Adrenal gland (tissue), 12 donors: ENCODE measurements around the gene AGAP1. TPM values are rescaled to one million over a fixed set of nuclear protein-coding genes. Genes with fewer than 3 reads are reported as not detected.

Source experiments
- DNase-seq, 7 donors: peaks; one replicate each; pipeline ENCODE4 v3.0.0-alpha.2; 2019 to 2020
- H3K27ac ChIP-seq, 5 donors: fragments of 200-600 bp; sonication (generic) in 4 of 5; 1 replicate in 3 of 5; 2 replicates in 2 of 5; pipeline versions ENCODE4 v1.5.1 to v1.8.0; 2016 to 2020; ENCODE audit warnings: mild to moderate bottlenecking in 1 of 5
- H3K27me3 ChIP-seq: fragments of 200-600 bp; 2 replicates; pipeline ENCODE4 v1.8.0; 2021
- H3K36me3 ChIP-seq, 2 donors: fragments of 200-600 bp; replicated peaks in 1 of 2; 1 replicate in 1 of 2; 2 replicates in 1 of 2; pipeline versions ENCODE4 v1.5.1 to v1.8.0; 2018 to 2022
- H3K4me1 ChIP-seq, 2 donors: fragments of 200-600 bp; replicated peaks in 1 of 2; 1 replicate in 1 of 2; 2 replicates in 1 of 2; pipeline versions ENCODE4 v1.5.1 to v1.8.0; 2018 to 2021
- H3K4me3 ChIP-seq, 4 donors: fragments of 200-600 bp; sonication (generic) in 3 of 4; one replicate each; pipeline ENCODE4 v1.5.1; 2016 to 2018
- H3K9me3 ChIP-seq, 3 donors: fragments of 200-600 bp; sonication (generic) in 1 of 3; replicated peaks in 1 of 3; 1 replicate in 2 of 3; 2 replicates in 1 of 3; pipeline versions ENCODE4 v1.5.1 to v1.8.0; 2016 to 2021
- POLR2A ChIP-seq, 2 donors: fragments of 450-650 bp; IDR thresholded peaks; one replicate each; pipeline ENCODE4 v1.6.1; 2017; ENCODE audit warnings: antibody characterized with exemption in 2 of 2, mild to moderate bottlenecking in 2 of 2, moderate library complexity in 1 of 2
- WGBS, 4 donors: extraction: QIAGEN DNeasy Blood & Tissue Kit in 2 of 4; methylation state at CpG; one replicate each; pipeline versions ENCODE4 v1.1.5 to v1.1.7; 2013 to 2017; 5-methylcytosine and 5-hydroxymethylcytosine counted together
- intact Hi-C, 2 donors: fragments of 100-400 bp; cut with DNase I; formaldehyde crosslinking; loops; one replicate each; pipeline versions ENCODE4 v1.14.1 to v1.15.0; 2022 to 2023
- polyA plus RNA-seq, 3 donors: library from polyadenylated mRNA; stranded (reverse); fragments of 200-250 nt in 2 of 3; fragments of 350-450 nt in 1 of 3; fragmentation: Illumina TruSeq in 1 of 3; extraction: RNeasy Lipid Tissue Mini Kit (QIAGEN cat#74804) in 1 of 3; gene quantifications; one replicate each; pipeline ENCODE4 v1.2.3, GENCODE V29; 2013 to 2014
- total RNA-seq, 9 donors: library from RNA; depleted of rRNA in 4 of 9; stranded (reverse); fragments of >200 nt in 4 of 9; fragments of 120-200 nt in 1 of 9; fragmentation: NEBNext Ultra II Directional in 1 of 9; extraction: Animal tissue kit (Norgen Biotek cat#: 25700) in 1 of 9; gene quantifications; one replicate each; pipeline versions ENCODE4 v1.1.0 to v1.2.4, GENCODE V29; 2013 to 2023
- TF ChIP-seq, protein P1 (sequence below), 6 experiments: fragments of 450-650 bp in 4 of 6; fragments of 200-600 bp in 2 of 6; sonication (generic) in 1 of 6; IDR thresholded peaks; 1 replicate in 5 of 6; 2 replicates in 1 of 6; pipeline versions ENCODE4 v1.5.1 to v1.8.0; 2016 to 2021; ENCODE audit warnings: antibody characterized with exemption in 6 of 6, mild to moderate bottlenecking in 2 of 6, moderate library complexity in 1 of 6
- donor health status: healthy with polysubstance abuse.
- donor health status: Bipolar disorder and iron deficiency.
- donor health status: DM: yes; HTN: yes; CAD: no.
- donor health status: DM: no; HTN: no; CAD: no.
- donor health status: DM: no; HTN: no; CAD: no.
- donor health status: DM: yes; HTN: yes; CAD: no.

The AGAP1 gene
- total and polyA plus RNA-seq, 12 donors = 5.3 to 29.6 (median 17.7) TPM

- intact Hi-C loops = no loop called here
- no peak for DNase-seq
- 60 to 65% (median 63%) methylated on average over 4 of the region's 4 CpGs for WGBS, 4 donors
- H3K4me1 ChIP-seq = no peaks in the 10 kb centered on the region
- TF ChIP-seq, protein P1, sequence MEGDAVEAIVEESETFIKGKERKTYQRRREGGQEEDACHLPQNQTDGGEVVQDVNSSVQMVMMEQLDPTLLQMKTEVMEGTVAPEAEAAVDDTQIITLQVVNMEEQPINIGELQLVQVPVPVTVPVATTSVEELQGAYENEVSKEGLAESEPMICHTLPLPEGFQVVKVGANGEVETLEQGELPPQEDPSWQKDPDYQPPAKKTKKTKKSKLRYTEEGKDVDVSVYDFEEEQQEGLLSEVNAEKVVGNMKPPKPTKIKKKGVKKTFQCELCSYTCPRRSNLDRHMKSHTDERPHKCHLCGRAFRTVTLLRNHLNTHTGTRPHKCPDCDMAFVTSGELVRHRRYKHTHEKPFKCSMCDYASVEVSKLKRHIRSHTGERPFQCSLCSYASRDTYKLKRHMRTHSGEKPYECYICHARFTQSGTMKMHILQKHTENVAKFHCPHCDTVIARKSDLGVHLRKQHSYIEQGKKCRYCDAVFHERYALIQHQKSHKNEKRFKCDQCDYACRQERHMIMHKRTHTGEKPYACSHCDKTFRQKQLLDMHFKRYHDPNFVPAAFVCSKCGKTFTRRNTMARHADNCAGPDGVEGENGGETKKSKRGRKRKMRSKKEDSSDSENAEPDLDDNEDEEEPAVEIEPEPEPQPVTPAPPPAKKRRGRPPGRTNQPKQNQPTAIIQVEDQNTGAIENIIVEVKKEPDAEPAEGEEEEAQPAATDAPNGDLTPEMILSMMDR (IDR thresholded peaks at IDR 0.05) = no peak
- TF ChIP-seq POLR2A (IDR thresholded peaks at IDR 0.05) = no peak
- H3K36me3 ChIP-seq = no peaks in the 10 kb centered on the region
- no peaks in the 10 kb centered on the region for H3K9me3 ChIP-seq
- no peak overlapping the region for H3K27ac ChIP-seq
- H3K4me3 ChIP-seq = no peak overlapping the region
- H3K27me3 ChIP-seq = no peaks in the 10 kb centered on the region
These were observed 10.5 kb upstream of the AGAP1 start for GRCh38 chr2:235483313-235483712.

GRCh38 chr2:235485362-235485761, 8.5 kb upstream of the AGAP1 start:
- no peak overlapping the region for H3K27ac ChIP-seq
- H3K27me3 ChIP-seq = no peaks in the 10 kb centered on the region
- TF ChIP-seq, protein P1 (IDR thresholded peaks at IDR 0.05) = no peak
- TF ChIP-seq POLR2A (IDR thresholded peaks at IDR 0.05) = no peak
- no peaks in the 10 kb centered on the region for H3K4me1 ChIP-seq
- DNase-seq = no peak
- 67 to 87% (median 73%) methylated on average over 5 of the region's 5 CpGs for WGBS, 4 donors
- intact Hi-C loops = no loop called here
- no peak overlapping the region for H3K4me3 ChIP-seq
- H3K36me3 ChIP-seq = no peaks in the 10 kb centered on the region
- no peaks in the 10 kb centered on the region for H3K9me3 ChIP-seq

DNA sequence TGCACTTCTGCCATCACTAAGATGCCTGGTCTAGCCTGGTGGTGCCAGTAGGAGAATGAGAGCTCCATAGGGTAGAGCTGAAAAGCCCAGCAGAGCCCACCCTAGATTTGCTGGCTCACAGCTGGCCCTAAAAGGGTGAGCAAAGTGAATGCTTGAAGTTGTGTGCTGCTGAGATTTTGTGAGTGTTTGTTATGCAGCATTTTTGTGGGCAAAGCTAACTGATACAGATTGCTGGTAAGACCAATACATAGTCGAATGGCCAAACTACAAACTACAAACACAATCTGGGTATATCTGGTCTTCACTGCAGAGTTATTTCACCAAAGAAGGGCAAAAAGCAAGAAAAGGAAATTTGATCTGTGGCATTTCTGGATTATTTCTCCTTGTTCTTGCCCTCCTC, 7.1 kb upstream of the AGAP1 start:
- Histone ChIP-seq H3K27ac (no peak overlapping the region), H3K36me3 (no peaks in the 10 kb centered on the region), H3K4me1 (no peaks in the 10 kb centered on the region), H3K27me3 (no peaks in the 10 kb centered on the region), H3K4me3 (no peak overlapping the region), H3K9me3 (no peaks in the 10 kb centered on the region)
- intact Hi-C loops = no loop called here
- DNase-seq = no peak
- WGBS, 4 donors = 71 to 80% (median 73%) methylated on average over 1 of the region's 1 CpG
- no peak for TF ChIP-seq POLR2A (IDR thresholded peaks at IDR 0.05)
- TF ChIP-seq, protein P1 (IDR thresholded peaks at IDR 0.05) = no peak

- TF ChIP-seq, protein P1 (IDR thresholded peaks at IDR 0.05) = no peak
- no peak for TF ChIP-seq POLR2A (IDR thresholded peaks at IDR 0.05)
- Histone ChIP-seq H3K4me3 (no peak overlapping the region), H3K27ac (no peak overlapping the region), H3K4me1 (peaks cover 3 to 7% of the 10 kb centered on the region in 2 donors), H3K27me3 (no peaks in the 10 kb centered on the region), H3K9me3 (no peaks in the 10 kb centered on the region), H3K36me3 (no peaks in the 10 kb centered on the region)
- DNase-seq = no peak
- 82 to 95% (median 90%) methylated on average over 2 of the region's 2 CpGs for WGBS, 4 donors
- intact Hi-C loops = loop anchor here (10.0 kb wide), 1 partner anchor 355 kb away; no protein-coding TSS in a partner anchor
These were observed 3.9 kb upstream of the AGAP1 start for GRCh38 chr2:235489897-235490296.
